ENCODE results near the gene CEP85L.

The CEP85L gene

DNA sequence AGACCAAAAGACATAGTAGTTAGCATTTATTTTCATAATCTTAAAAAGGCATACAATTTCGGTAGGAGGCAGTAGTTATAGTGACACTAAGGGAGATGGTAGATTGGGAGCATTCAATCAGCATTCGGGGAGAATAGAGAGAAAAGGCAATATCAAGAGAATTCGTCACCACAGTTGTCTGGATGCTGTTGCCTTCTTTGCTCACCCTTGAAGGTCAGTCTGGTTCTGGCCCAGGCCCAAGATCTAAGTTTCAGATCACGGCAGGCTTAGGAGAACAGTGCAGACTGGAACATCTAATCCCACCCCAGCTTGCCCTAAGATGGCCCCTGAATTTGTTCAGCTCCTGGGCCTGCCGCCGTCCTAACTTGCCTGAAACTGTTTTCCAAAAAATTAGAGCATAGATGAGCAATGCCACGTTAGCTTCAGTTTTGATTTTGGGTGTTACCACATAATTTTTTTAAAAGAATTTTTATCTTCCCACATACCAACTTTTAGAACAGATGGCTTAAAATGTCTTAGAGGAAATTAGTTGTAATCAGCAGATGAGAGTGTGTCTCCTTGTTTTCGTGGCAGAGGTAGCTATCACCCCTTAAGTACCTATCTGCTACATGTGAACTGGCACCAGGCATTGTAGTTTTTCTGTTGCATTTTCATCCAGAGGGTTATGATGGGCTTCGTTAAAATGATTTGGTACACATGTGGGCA, 8.3 kb upstream of the CEP85L start:
- DNase-seq, result no peak

DNA sequence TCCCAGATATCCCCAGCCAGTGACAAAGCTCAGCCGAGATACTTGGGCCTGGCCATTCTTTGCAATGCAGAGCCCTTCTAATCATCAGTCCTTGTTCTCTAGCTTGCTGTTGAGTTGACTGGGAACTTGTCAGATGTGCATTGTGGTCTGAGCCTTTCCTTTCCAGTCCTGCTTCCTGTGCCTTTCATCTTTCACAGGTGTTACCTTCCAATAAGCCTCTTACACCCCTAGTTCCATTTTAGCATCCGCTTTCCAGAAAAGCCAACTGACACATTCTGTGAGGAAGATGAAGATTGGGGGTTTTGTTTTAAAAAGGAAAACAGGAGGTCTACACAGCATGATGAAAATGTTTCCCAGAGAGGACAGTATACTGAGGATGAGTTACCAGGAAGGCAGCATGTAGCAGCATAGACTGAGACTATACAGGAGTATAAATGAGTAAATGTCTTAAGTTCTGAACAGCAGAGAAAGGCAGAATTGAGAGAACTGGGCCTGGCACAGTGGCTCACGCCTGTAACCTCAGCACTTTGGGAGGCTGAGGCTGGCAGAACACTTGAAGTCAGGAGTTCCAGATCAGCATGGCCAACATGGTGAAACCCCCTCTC, 5.6 kb upstream of the CEP85L start:
- DNase-seq, result no peak

GRCh38 chr6:118652051-118652615, 742 bp upstream of the CEP85L start:
- DNase-seq, result no peak

DNA sequence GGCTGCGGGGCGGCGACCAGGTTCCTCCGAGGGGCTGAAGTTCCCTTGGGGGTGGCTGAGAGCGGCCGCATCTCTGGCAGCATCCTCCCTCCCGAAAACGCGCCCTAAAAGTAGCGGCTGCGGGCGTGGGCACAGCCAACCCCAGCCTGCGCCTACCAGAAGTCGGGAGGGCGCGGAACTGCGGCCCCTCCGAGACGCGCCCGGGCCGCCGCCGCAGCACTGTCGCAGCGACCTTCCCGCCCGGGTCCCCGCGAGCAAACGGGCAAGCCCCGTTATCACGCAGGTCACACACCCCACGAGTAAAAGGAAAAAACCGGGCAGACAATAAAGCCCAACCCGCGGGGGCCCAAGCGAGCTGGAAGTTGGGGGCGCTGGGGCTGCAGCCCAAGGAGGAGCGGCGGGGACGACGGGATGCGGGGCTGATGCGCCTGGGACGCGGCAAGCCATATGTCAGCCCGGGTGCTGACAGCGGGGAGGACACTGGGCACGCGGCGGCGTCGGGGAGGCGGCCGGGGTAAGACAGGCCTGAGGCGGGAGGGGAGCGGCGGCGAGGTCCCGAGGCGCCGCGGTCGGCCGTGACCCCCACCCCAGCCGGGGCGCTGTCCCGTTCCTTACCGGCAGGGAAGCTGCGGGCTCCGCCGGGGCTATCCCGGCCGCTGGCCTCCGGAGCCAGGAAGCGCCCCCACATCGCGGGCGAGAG, 659 bp downstream of the CEP85L start:
- DNase-seq, result peak; percentile 58

GRCh38 chr6:118649918-118650581, 1.3 kb downstream of the CEP85L start:
- peak; percentile 58 for DNase-seq

DNA sequence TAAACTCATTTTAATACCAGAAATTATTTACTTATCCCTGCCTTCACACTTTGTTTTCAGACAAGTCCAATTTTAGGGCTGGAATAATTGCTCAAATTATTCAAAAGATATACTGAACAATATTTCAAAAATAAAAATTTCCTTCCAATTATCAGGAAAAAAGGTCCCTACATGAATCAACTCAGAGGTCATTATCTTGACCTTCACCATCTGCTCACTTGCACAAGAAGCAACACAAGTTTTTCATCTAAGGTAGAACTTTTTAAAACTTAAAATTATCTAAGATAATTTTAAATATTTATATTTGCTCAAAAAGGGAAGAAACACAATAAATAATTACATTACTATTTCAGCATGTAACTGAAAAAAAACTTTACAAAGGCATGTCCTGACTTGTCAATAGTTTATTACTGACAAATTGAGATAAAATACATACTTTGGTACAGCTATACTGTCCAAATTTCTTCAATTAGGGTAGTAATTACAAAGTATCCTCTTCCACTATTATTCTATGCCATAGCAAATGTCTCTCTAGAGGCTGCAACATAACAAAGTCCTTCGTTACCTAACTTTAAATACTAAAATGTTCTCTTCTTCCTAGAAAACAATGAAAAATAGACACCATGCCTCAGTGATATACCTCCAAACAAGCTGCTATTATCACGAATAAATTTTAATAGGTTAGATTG, 2.4 kb downstream of the CEP85L start:
- peak; percentile 51 for DNase-seq

DNA sequence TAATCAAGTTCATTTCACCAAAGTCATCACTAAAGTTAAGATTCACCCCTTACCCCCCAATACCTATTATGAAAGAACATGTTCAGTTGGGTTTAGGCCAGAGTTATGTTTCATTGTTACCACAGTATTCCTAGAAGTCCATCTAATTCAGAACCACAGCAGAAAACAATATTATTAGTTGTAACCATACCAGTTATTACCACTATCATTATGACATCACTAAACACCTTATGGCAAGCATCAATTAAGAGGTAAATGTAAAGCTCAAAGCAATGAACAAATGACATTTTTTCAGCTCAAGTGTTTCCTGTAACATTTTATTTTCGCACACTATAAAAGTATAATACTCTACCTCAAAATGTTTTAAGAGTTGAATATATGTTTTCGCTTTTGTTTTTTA, 4.4 kb downstream of the CEP85L start:
- no peak for DNase-seq

DNA sequence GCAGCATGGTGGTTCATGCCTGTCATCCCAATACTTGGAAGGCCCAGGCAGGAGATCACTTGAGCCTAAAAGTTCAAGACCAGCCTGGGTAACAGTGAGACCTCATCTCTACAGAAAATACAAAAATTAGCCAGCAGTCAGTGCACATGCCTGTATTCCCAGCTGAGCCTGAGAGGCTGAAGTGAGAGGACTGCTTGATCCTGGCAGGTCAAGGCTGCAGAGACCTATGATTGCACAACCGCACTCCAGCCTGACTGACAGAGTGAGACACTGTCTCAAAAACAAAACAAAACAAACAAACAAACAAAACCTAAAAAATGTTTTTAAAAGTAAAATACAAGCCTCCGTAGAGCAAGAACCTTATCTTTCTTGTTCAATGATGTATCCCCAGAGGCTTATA, 6.0 kb downstream of the CEP85L start:
- no peak for DNase-seq

DNA sequence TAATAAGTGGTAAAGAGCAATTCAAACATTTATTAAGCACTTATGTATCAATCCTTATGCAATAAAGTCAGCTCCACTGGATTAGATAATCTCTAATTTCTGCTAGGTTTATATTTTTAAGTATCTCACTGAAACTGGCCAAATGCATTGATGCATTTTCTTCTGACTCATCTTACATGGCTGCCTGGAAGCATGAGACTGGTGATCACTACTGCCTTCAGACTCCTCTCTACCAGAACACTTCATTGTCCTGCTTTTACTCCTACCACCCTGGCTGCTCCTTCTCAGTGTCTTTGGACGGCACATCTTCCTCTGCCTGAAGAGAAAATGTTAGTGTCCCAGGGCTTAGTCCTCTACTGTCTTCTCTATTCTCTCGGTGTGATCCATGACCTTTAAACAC, 7.4 kb downstream of the CEP85L start:
- no peak for DNase-seq

DNA sequence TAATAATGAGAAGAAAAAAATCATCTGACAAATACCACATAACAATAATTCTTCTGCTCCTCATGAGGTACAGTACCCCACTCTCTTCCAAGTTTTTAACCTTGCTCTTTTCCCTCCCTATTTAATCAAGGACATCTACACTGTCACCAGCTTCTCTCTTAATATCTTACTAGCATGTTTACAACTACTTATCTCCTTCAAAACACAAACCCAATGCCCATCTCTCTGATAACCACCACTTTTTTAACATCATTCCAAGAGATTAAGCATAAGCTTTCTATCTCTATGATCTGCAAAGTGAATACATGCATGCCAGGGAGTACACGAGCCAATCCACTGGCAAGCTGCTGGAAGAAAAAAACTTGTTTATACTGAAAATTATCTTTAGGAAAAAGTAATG, 10.3 kb downstream of the CEP85L start:
- DNase-seq, result no peak

DNA sequence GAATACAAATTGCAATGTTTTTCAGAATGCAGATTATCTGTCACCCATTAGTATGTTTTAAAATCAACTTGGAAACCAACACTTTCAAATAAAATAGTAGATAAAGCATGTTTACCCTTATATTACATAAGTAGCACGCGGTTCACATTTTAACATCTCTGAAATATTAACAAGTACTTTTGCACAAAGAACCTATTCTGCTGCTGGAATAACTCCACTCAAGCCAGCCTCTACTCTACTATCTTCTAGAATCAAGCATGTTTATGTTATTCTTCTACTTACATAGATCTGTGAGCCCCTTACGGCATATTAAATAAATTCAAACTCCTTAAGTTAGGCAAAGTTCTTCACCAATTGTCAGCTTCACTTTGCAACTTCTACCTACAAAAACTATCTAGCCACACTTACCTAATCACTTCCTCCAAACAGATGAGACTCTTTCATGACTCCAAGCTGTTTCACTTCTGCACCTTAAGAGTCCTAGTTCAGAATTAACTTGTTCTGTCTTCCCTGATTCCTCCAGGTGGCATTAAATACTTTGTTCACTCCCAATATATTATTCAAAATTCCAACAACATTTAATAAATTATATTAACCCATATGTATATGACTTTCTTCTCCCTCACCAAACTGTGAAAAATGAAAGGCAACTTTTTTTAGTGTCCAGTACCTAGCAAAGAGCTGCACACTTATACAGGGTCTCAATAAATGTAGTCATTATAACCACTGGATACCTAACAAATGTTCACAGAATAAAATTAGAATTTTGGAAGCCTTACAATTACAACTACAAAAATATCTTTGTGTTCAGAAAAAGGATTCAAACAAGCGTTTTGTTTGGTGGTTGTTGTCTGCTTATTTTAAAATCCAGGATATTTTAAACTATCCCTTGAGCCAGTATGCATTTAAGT, 12.1 kb downstream of the CEP85L start:
- no peak for DNase-seq

DNA sequence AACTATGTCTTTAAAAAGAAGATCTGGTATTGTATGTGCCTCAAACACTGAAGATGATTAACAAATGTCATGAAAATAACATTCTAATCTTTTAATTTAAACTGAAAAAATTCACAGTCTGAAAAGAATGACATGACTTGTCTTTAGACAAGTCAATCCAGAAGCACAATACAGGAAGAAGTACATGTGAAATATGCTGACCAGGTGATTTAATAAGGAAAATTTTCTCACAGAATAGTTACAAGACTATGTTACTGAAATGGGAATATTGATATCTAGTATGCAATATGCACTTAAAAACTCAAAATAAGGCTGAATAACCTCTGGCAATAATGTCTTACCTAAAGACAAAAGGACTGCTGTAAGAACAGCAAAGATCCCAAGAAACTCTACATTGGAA, 13.1 kb downstream of the CEP85L start:
- DNase-seq, result no peak

DNA sequence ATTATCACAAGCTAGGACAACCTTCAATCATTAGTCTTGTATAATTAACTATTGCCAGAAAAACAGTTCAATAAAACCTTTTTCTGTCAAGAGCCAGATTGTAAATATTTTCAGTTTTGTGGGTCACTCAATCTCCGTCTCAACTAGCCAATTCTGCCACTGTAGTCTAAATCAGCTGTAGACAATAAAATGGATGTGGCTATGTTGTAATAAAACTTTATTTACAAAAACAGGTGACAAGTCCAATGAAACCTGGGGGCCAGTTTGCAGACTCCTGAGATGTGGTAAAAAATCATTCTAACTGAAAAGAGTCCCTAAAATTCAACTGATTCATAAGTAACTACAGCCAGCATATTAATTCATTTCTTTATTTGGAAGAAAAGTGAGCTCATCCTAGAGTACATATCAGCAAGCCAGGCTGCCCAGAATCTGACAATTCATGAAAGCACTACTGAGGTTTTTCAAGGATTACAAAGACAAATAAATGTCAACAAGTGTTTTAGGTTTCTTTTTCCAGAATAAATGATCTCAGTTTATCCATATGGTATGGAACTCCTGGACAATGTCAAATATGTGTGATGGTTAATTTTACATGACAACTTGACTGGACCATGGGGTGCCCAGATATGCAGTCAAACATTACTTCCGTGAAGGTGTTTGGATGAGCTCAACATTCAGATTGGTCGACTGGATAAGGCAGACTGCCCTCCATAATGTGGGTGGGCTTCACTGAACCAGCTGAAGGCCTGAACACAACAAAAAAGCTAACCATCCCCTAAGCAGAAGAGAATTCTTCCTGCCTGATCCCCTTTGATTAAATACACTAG, 15.3 kb downstream of the CEP85L start:
- DNase-seq, result no peak

- DNase-seq, result no peak
Measured at GRCh38 chr6:118632359-118632758, 19.0 kb downstream of the CEP85L start.

GRCh38 chr6:118630923-118631322, 20.5 kb downstream of the CEP85L start:
- no peak for DNase-seq

GRCh38 chr6:118630067-118630466, 21.3 kb downstream of the CEP85L start:
- DNase-seq, result no peak

DNA sequence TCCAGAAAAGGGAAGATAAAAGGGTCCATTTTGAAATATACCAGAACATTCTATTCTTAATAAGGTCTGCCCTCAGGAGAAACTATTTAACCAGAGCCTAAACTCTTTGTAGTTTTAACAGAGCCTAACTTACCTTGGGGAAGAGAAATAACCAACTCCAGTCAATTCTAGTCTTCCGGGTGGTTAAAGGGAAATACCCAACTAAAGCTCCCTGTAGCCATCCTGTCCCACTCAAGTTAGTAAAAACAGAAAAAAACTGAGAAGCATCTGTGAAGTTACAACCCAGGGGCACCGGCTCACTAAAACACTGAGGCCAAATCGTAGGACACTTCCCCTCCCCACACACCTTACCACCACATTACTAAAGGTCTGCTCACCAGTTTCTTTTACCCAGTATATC, 23.7 kb downstream of the CEP85L start:
- DNase-seq, result no peak

GRCh38 chr6:118625833-118626232, 25.6 kb downstream of the CEP85L start:
- DNase-seq, result no peak

DNA sequence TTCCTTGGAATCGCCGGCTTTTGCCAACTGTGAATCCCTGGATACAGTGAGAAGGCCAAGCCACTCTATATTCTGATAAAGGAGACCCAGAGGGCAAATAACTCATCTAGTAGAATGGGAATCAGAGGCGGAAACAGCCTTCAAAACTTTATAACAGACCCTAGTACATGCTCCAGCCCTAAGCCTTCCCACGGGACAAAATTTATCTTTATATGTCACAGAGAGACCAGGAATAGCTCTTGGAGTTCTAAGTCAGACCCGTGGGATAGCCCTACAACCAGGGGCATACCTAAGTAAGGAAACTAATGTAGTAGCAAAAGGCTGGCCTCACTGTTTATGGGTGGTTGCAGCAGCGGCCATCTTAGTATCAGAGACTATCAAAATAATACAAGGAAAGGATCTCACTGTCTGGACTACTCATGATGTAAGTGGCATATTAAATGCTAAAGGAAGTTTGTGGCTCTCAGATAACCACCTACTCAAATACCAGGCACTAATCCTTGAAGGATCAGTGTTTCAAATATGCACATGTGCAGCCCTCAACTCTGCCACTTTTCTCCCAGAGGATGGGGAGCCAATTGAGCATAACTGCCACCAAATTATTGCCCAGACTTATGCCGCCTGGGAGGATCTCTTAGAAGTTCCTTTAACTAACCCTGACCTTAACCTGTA, 29.5 kb downstream of the CEP85L start:
- no peak for DNase-seq

DNA sequence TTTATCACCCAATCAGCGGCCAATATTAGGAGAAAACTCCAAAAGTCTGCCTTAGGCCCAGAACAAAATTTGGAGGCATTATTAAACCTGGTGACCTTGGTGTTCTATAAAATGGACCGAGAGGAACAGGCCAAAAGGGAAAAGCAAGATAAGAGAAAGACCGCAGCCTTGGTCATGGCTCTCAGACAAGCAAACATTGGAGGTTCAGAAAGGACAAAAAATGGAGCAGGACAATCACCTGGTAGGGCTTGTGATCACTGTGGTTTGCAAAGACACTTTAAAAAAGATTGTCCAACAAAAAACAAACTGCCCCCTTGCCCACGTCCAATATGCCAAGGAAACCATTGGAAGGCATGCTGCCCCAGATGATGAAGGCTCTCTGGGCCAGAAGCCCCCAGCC, 31.2 kb downstream of the CEP85L start:
- no peak for DNase-seq
